ENCODE data around the gene PDCD1.

PDCD1 gene

DNA sequence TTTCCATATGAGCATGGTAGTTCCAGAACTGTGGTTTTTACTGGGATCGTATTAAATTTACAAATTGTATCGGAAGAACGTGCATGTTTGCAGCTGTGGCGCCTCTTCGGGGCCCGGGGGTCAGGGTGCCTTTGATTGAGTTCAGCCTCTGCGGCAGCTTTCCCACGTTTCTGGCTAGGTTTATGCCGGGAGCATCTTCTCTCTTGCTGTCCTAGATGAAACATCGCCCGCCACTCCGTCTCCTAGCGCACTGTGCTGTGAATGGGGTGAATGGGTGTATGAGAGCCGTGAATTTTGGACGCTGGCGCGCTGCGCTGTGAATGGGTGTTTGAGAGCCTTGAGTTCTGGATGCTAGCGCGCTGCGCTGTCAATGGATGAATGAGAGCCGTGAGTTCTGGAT, 12.3 kb downstream of the PDCD1 start:
- no peak for TF ChIP-seq CTCF (IDR thresholded peaks at IDR 0.05; ENCODE audit: low read depth, low read length, missing control alignments)
- no peak overlapping the region for H3K4me3 ChIP-seq (replicated peaks; ENCODE audit: low read depth, low read length)
- no peak for DNase-seq (ENCODE audit: extremely low read depth, low read depth)

GRCh38 chr2:241844831-241845578, 13.7 kb downstream of the PDCD1 start:
- no peak for TF ChIP-seq CTCF (IDR thresholded peaks at IDR 0.05; ENCODE audit: low read depth, low read length, missing control alignments)
- DNase-seq (ENCODE audit: extremely low read depth, low read depth): no peak
- H3K4me3 ChIP-seq (replicated peaks; ENCODE audit: low read depth, low read length): peak overlapping the region; percentile 27; the same call in 1 of the 2 replicates

GRCh38 chr2:241844066-241844728, 14.5 kb downstream of the PDCD1 start:
- TF ChIP-seq CTCF (IDR thresholded peaks at IDR 0.05; ENCODE audit: low read depth, low read length, missing control alignments): no peak
- H3K4me3 ChIP-seq (replicated peaks; ENCODE audit: low read depth, low read length): peak overlapping the region; percentile 27
- DNase-seq (ENCODE audit: extremely low read depth, low read depth): no peak

DNA sequence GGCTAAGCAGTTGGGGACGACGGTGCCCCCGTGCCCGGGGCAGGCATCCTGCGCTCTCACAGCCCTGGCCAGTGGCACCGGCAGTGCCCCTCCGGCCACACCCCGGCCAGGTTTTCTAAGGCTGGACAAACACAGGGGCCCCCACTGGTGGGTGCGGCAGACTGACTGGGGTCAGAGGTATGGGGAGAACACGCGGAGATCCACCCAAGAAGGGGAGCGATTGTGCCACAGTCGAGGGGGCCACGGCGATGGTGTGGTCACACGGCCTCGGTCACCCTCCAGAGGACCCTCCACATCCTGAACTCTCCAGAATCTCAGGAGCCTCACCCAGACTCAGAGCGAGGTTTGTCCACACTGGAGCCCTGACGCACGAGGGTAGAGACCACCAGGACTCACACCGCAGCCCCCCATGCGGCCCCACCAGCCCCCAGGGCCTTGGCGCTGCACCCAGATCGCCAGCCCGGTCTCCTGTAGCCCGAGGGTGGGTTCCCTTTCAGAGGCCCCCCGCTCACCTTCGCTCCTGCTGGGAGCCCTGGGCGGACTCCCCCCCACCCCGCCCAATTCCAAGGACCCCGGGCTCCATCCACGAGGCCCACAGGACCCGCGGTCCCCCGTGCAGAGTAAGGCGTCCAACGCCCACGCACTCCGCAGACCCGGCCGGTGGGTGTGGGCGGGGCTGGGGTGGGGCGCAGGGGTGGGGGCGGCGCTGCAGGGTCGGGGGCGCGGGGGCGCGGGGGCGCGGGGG, 15.2 kb downstream of the PDCD1 start:
- TF ChIP-seq CTCF (IDR thresholded peaks at IDR 0.05; ENCODE audit: low read depth, low read length, missing control alignments): no peak

GRCh38 chr2:241842620-241843211, 16.0 kb downstream of the PDCD1 start:
- no peak for TF ChIP-seq CTCF (IDR thresholded peaks at IDR 0.05; ENCODE audit: low read depth, low read length, missing control alignments)
- no peak for DNase-seq (ENCODE audit: extremely low read depth, low read depth)
- H3K4me3 ChIP-seq (replicated peaks; ENCODE audit: low read depth, low read length): no peak overlapping the region

More for the DNA sequence above, 15.2 kb downstream of the PDCD1 start:
- no peak overlapping the region for H3K4me3 ChIP-seq (replicated peaks; ENCODE audit: low read depth, low read length)
- no peak for DNase-seq (ENCODE audit: extremely low read depth, low read depth)

DNA sequence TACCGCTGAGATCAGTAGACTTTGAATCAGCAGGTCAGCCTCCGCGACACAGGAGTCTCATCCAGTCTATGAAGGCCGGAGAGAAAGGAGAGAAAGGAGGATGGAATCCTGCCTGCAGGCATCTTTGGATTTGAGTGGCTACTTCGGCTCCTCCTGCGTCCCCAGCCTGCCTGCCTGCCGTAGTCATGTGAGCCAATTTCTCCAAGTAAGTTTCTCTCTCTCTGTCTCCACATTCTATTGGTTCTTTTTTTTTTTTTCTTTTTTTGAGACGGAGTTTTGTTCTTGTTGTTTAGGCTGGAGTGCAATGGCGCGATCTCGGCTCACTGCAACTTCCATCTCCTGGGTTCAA, 16.7 kb downstream of the PDCD1 start:
- TF ChIP-seq CTCF (IDR thresholded peaks at IDR 0.05; ENCODE audit: low read depth, low read length, missing control alignments): no peak

More for the DNA sequence above, 16.7 kb downstream of the PDCD1 start:
- H3K4me3 ChIP-seq (replicated peaks; ENCODE audit: low read depth, low read length): no peak overlapping the region
- no peak for DNase-seq (ENCODE audit: extremely low read depth, low read depth)

Data from HFF-Myc (cell line).